ENCODE measurements around the gene DOK7. TPM values are rescaled to one million over a fixed set of nuclear protein-coding genes. Genes with fewer than 3 reads are reported as not detected.

DOK7 gene
- total and polyA plus RNA-seq, 2 donors (not counting 1 experiment from before 2014, with no cell fraction given): 0.17 TPM; not detected in 1

GRCh38 chr4:3475713-3476260 is 12.7 kb downstream of the DOK7 start:
- no peak for DNase-seq (ENCODE audit: low read depth in 2 of 2)
- no peak overlapping the region for H3K4me2 ChIP-seq (ENCODE audit: extremely low read depth, insufficient read depth, low read length)
- H2AFZ ChIP-seq (ENCODE audit: low read length): no peak overlapping the region
- no peaks in the 10 kb centered on the region for H3K27me3 ChIP-seq (ENCODE audit: control insufficient read depth, insufficient read depth, low read length)
- no peaks in the 10 kb centered on the region for H3K4me1 ChIP-seq (ENCODE audit: control insufficient read depth, extremely low read depth, insufficient read depth, low read length)
- H3K9ac ChIP-seq (ENCODE audit: insufficient read depth, low read length): no peak overlapping the region
- TF ChIP-seq EZH2 (IDR thresholded peaks at IDR 0.05; ENCODE audit: low read length, missing control alignments) (no peak), CTCF (conservative IDR thresholded peaks at IDR 0.05 in 1 of 2, IDR thresholded peaks at IDR 0.05 in 1 of 2; ENCODE audit: low read depth in 1 of 2, low read length in 2 of 2) (no peak)
- H3K9me3 ChIP-seq (ENCODE audit: control insufficient read depth, insufficient read depth, low read depth, low read length): no peaks in the 10 kb centered on the region
- no peaks in the 10 kb centered on the region for H3K79me2 ChIP-seq (ENCODE audit: control insufficient read depth, insufficient read depth, low read length)
- no peak overlapping the region for H3K4me3 ChIP-seq (replicated peaks in 1 of 4; ENCODE audit: control extremely low read depth in 1 of 4, insufficient read depth in 1 of 4, low read depth in 3 of 4, low read length in 4 of 4)
- H4K20me1 ChIP-seq (ENCODE audit: control insufficient read depth, extremely low read depth, insufficient read depth, low read length): no peaks in the 10 kb centered on the region
- no peaks in the 10 kb centered on the region for H3K36me3 ChIP-seq (ENCODE audit: control insufficient read depth, insufficient read depth, low read length)
- H3K27ac ChIP-seq (ENCODE audit: insufficient read depth, low read length): no peak overlapping the region

GRCh38 chr4:3476341-3476747 is 13.2 kb downstream of the DOK7 start:
- no peak overlapping the region for H3K27ac ChIP-seq (ENCODE audit: insufficient read depth, low read length)
- no peak overlapping the region for H3K9ac ChIP-seq (ENCODE audit: insufficient read depth, low read length)
- H3K4me2 ChIP-seq (ENCODE audit: extremely low read depth, insufficient read depth, low read length): no peak overlapping the region
- no peak overlapping the region for H2AFZ ChIP-seq (ENCODE audit: low read length)
- no peaks in the 10 kb centered on the region for H3K36me3 ChIP-seq (ENCODE audit: control insufficient read depth, insufficient read depth, low read length)
- no peaks in the 10 kb centered on the region for H3K27me3 ChIP-seq (ENCODE audit: control insufficient read depth, insufficient read depth, low read length)
- H3K79me2 ChIP-seq (ENCODE audit: control insufficient read depth, insufficient read depth, low read length): no peaks in the 10 kb centered on the region
- no peak overlapping the region for H3K4me3 ChIP-seq (replicated peaks in 1 of 4; ENCODE audit: control extremely low read depth in 1 of 4, insufficient read depth in 1 of 4, low read depth in 3 of 4, low read length in 4 of 4)
- H4K20me1 ChIP-seq (ENCODE audit: control insufficient read depth, extremely low read depth, insufficient read depth, low read length): no peaks in the 10 kb centered on the region
- TF ChIP-seq EZH2 (IDR thresholded peaks at IDR 0.05; ENCODE audit: low read length, missing control alignments) (no peak), CTCF (conservative IDR thresholded peaks at IDR 0.05 in 1 of 2, IDR thresholded peaks at IDR 0.05 in 1 of 2; ENCODE audit: low read depth in 1 of 2, low read length in 2 of 2) (no peak)
- no peaks in the 10 kb centered on the region for H3K9me3 ChIP-seq (ENCODE audit: control insufficient read depth, insufficient read depth, low read depth, low read length)
- H3K4me1 ChIP-seq (ENCODE audit: control insufficient read depth, extremely low read depth, insufficient read depth, low read length): no peaks in the 10 kb centered on the region
- DNase-seq (ENCODE audit: low read depth in 2 of 2): no peak

GRCh38 chr4:3476936-3477749 is 14.0 kb downstream of the DOK7 start:
- Histone ChIP-seq H3K27me3 (ENCODE audit: control insufficient read depth, insufficient read depth, low read length) (no peaks in the 10 kb centered on the region), H3K79me2 (ENCODE audit: control insufficient read depth, insufficient read depth, low read length) (no peaks in the 10 kb centered on the region), H3K36me3 (ENCODE audit: control insufficient read depth, insufficient read depth, low read length) (no peaks in the 10 kb centered on the region), H3K4me1 (ENCODE audit: control insufficient read depth, extremely low read depth, insufficient read depth, low read length) (no peaks in the 10 kb centered on the region), H3K9ac (ENCODE audit: insufficient read depth, low read length) (no peak overlapping the region), H3K4me2 (ENCODE audit: extremely low read depth, insufficient read depth, low read length) (no peak overlapping the region), H2AFZ (ENCODE audit: low read length) (no peak overlapping the region), H3K4me3 (replicated peaks in 1 of 4; ENCODE audit: control extremely low read depth in 1 of 4, insufficient read depth in 1 of 4, low read depth in 3 of 4, low read length in 4 of 4) (no peak overlapping the region), H3K9me3 (ENCODE audit: control insufficient read depth, insufficient read depth, low read depth, low read length) (no peaks in the 10 kb centered on the region), H4K20me1 (ENCODE audit: control insufficient read depth, extremely low read depth, insufficient read depth, low read length) (no peaks in the 10 kb centered on the region), H3K27ac (ENCODE audit: insufficient read depth, low read length) (no peak overlapping the region)
- DNase-seq (ENCODE audit: low read depth in 2 of 2): no peak
- TF ChIP-seq CTCF (conservative IDR thresholded peaks at IDR 0.05 in 1 of 2, IDR thresholded peaks at IDR 0.05 in 1 of 2; ENCODE audit: low read depth in 1 of 2, low read length in 2 of 2) (no peak), EZH2 (IDR thresholded peaks at IDR 0.05; ENCODE audit: low read length, missing control alignments) (no peak)

Data from fibroblast of lung (primary cell).